D721Med (cell line): ENCODE data around the gene SPSB4.
"Not testable (repeated sequence)": the region's sequence is repeated elsewhere in the genome, so short reads cannot be mapped to it uniquely, and the experiment has no call there.

Source experiments
- DNase-seq: peaks from one replicate; pipeline ENCODE4 v3.0.0; 2011; ENCODE audit warnings: low spot score; ENCODE audit not compliant: insufficient read length
- FAIRE-seq: peaks from 2 replicates; lab custom pipeline; 2011; peaks lifted over from hg19 to GRCh38; lab: Jason Lieb, UNC
- TF ChIP-seq, protein P1 (sequence below): IDR thresholded peaks from 2 replicates; pipeline ENCODE4 v1.5.1; 2012; ENCODE audit warnings: mild to moderate bottlenecking, control low read depth; ENCODE audit not compliant: insufficient read depth; ENCODE audit errors: missing control alignments

Gene SPSB4

GRCh38 chr3:141116721-141117120, 65.6 kb downstream of the SPSB4 start:
- DNase-seq: no peak
- TF ChIP-seq, protein P1, sequence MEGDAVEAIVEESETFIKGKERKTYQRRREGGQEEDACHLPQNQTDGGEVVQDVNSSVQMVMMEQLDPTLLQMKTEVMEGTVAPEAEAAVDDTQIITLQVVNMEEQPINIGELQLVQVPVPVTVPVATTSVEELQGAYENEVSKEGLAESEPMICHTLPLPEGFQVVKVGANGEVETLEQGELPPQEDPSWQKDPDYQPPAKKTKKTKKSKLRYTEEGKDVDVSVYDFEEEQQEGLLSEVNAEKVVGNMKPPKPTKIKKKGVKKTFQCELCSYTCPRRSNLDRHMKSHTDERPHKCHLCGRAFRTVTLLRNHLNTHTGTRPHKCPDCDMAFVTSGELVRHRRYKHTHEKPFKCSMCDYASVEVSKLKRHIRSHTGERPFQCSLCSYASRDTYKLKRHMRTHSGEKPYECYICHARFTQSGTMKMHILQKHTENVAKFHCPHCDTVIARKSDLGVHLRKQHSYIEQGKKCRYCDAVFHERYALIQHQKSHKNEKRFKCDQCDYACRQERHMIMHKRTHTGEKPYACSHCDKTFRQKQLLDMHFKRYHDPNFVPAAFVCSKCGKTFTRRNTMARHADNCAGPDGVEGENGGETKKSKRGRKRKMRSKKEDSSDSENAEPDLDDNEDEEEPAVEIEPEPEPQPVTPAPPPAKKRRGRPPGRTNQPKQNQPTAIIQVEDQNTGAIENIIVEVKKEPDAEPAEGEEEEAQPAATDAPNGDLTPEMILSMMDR: no peak

GRCh38 chr3:141117982-141118381, 66.8 kb downstream of the SPSB4 start:
- DNase-seq, FAIRE-seq: not testable (repeated sequence)

More at GRCh38 chr3:141116721-141117120, 65.6 kb downstream of the SPSB4 start:
- FAIRE-seq: no peak

GRCh38 chr3:141122455-141123030, 71.4 kb downstream of the SPSB4 start:
- DNase-seq (no peak), FAIRE-seq (no peak)
- TF ChIP-seq, protein P1: no peak

- TF ChIP-seq, protein P1: no peak
- DNase-seq: no peak
- FAIRE-seq: no peak
Measured at GRCh38 chr3:141123677-141124410, 72.7 kb downstream of the SPSB4 start.

GRCh38 chr3:141124715-141125114, 73.6 kb downstream of the SPSB4 start:
- FAIRE-seq: no peak
- TF ChIP-seq, protein P1: no peak
- DNase-seq: no peak

DNA sequence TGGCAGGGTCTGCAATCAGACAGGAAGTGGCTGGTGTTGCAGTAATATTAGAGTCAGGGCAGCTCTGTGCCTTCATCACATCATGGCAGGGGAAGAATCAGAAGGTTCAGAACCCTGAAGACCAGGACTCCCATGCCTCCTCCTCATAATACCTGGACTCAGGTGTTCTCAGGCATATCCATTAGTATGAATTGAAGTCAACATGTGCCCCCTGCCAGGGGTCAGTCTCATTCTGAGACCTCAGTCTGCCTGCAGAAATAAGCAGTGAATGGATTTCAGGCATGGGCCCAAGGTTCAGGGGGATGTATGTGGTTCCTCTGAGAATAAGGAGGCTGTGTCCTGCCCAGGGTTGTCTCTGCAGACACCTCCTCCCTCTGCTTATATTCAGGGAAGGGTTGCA, 74.2 kb downstream of the SPSB4 start:
- TF ChIP-seq, protein P1: no peak
- FAIRE-seq: no peak
- no peak for DNase-seq

DNA sequence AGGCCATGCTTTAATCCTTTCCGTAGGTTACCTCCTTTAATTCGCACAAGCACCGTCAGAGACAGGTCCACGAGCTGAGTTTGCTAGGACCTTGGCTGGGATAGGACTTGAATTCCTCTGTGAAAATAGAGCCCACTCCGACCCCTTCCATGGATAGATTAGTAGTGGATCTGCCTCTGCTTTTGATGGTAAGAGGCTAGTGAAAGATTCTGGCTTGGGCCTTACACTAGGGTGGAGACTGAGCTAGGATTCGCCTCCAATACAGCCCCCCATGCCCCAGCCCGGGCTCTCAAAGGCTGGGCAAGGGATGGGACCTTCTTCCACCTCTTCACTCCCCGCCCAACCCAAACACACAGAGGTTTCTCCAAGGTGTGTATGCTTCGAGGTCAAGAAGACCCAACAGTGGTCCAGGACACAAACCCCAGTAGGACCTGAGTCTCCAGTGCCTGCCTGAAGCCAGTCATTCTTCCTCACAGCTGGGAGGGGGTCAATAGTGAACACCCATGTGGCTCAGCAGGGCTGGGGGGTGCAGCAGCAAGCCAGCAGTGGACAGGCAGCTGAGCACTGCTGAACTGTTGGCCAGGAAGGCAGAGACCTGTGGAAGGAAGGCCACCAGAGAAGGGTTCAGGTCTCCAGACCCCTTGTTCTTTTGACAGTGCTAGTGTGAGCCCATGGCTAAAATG, 75.7 kb downstream of the SPSB4 start:
- TF ChIP-seq, protein P1: no peak
- DNase-seq: no peak
- FAIRE-seq: no peak
